ENCODE measurements around the gene KLHL40.

GRCh38 chr3:42640771-42641370 is 44.5 kb upstream of the KLHL40 start:
- TF ChIP-seq CTCF (IDR thresholded peaks at IDR 0.05) (no peak), POLR2AphosphoS5 (IDR thresholded peaks at IDR 0.05) (no peak), POLR2A (IDR thresholded peaks at IDR 0.05) (no peak), EP300 (IDR thresholded peaks at IDR 0.05; ENCODE audit: low read depth) (no peak)
